ENCODE data around the gene MPST. TPM values are rescaled to one million over a fixed set of nuclear protein-coding genes. Genes with fewer than 3 reads are reported as not detected.
A peak's percentile ranks its signal among the peaks of the same experiment; 100 is the strongest.

MPST gene
- total RNA-seq, 1 donor from 2014 or later = 113 TPM

DNA sequence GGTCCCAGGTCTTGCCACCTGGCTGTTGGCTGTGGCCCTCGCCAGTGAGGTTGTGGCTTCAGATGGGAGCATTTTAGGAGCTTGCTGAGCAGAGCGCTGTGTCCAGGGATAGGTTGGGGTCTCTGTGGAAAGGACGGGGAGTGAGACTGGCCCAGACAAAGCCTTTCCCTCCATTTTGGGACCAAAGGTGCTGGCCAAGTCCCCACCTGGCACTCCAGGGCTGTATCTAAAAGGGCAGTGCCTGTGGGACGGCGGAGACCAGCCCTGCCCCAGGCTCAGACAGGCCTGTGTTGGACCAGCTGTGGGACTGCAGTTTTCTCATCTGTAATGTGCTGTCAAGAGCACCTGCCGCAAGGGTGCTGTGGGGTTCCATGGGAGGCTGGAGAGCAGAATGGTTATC lies 27.0 kb downstream of the MPST start:
- TF ChIP-seq, protein P1, sequence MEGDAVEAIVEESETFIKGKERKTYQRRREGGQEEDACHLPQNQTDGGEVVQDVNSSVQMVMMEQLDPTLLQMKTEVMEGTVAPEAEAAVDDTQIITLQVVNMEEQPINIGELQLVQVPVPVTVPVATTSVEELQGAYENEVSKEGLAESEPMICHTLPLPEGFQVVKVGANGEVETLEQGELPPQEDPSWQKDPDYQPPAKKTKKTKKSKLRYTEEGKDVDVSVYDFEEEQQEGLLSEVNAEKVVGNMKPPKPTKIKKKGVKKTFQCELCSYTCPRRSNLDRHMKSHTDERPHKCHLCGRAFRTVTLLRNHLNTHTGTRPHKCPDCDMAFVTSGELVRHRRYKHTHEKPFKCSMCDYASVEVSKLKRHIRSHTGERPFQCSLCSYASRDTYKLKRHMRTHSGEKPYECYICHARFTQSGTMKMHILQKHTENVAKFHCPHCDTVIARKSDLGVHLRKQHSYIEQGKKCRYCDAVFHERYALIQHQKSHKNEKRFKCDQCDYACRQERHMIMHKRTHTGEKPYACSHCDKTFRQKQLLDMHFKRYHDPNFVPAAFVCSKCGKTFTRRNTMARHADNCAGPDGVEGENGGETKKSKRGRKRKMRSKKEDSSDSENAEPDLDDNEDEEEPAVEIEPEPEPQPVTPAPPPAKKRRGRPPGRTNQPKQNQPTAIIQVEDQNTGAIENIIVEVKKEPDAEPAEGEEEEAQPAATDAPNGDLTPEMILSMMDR (IDR thresholded peaks at IDR 0.05) = no peak
- no peak overlapping the region for H3K27ac ChIP-seq
- no peak for DNase-seq (ENCODE audit: low spot score in 2 of 2)
- H3K27me3 ChIP-seq = no peaks in the 10 kb centered on the region
- no peaks in the 10 kb centered on the region for H3K4me1 ChIP-seq
- H3K36me3 ChIP-seq = no peaks in the 10 kb centered on the region
- intact Hi-C loops (cut with DNase I) = no loop called here
- H3K9me3 ChIP-seq = no peaks in the 10 kb centered on the region
- H3K4me3 ChIP-seq = no peak overlapping the region

DNA sequence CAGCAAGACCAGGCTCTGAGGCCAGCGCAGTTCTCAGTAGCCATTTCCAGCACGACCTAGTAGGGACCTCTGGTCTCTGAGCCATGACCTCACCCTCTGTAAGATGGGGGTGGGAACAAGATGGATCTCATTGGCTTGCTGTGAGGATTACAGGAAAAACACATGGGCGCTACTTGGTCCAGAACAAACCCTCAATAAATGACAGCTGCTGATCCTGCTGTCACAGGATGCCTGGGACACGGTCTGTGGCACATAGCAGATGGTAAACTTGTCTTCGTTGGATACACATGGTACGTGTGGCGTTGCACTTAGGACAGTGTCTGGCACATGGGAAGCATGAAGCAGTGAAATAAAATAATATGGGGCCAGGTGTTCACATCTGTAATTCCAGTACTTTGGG lies 27.5 kb downstream of the MPST start:
- H3K9me3 ChIP-seq = no peaks in the 10 kb centered on the region
- peaks cover 0 to under 1% of the 10 kb centered on the region in 2 donors for H3K4me1 ChIP-seq
- no peak overlapping the region for H3K27ac ChIP-seq
- no peaks in the 10 kb centered on the region for H3K27me3 ChIP-seq
- DNase-seq (ENCODE audit: low spot score in 2 of 2) = no peak
- TF ChIP-seq, protein P1 (IDR thresholded peaks at IDR 0.05) = no peak
- H3K36me3 ChIP-seq = no peaks in the 10 kb centered on the region
- H3K4me3 ChIP-seq = no peak overlapping the region
- intact Hi-C loops (cut with DNase I) = no loop called here

GRCh38 chr22:37048133-37048532 lies 28.6 kb downstream of the MPST start:
- no peak overlapping the region for H3K27ac ChIP-seq
- H3K36me3 ChIP-seq = no peaks in the 10 kb centered on the region
- TF ChIP-seq, protein P1 (IDR thresholded peaks at IDR 0.05) = no peak
- no peak overlapping the region for H3K4me3 ChIP-seq
- no peak for DNase-seq (ENCODE audit: low spot score in 2 of 2)
- no peaks in the 10 kb centered on the region for H3K9me3 ChIP-seq
- H3K4me1 ChIP-seq = peaks cover 6 to 8% of the 10 kb centered on the region in 2 donors
- intact Hi-C loops (cut with DNase I) = no loop called here
- H3K27me3 ChIP-seq = no peaks in the 10 kb centered on the region

DNA sequence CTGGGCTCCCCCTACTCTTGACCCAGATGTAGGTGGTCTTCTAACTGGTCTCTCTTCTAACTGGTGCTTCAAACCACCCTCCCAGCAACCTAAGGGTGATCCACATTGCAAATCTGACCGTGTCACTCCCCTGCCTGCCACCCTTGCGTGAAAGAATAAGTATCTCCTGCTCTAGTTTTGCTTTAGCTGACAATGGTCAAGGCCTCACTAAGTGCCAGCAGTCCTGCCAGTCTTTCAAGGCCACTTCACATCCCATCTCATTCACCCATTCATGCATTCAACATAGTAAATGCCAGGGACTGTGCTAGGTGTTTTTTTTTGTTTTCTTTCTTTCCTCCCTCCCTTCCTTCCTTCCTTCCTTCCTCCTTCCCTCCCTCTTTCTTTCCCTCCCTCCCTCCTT lies 29.7 kb downstream of the MPST start:
- Histone ChIP-seq H3K27ac (no peak overlapping the region), H3K27me3 (no peaks in the 10 kb centered on the region), H3K4me1 (peaks cover 6 to 8% of the 10 kb centered on the region in 2 donors), H3K9me3 (no peaks in the 10 kb centered on the region), H3K4me3 (no peak overlapping the region), H3K36me3 (no peaks in the 10 kb centered on the region)
- TF ChIP-seq, protein P1 (IDR thresholded peaks at IDR 0.05) = no peak
- intact Hi-C loops (cut with DNase I) = no loop called here
- DNase-seq (ENCODE audit: low spot score in 2 of 2) = no peak

GRCh38 chr22:37050913-37051312 lies 31.4 kb downstream of the MPST start:
- TF ChIP-seq, protein P1 (IDR thresholded peaks at IDR 0.05) = no peak
- H3K4me3 ChIP-seq = peak overlapping the region in 1 of 2 donors; percentile 95
- DNase-seq (ENCODE audit: low spot score in 2 of 2) = no peak
- H3K9me3 ChIP-seq = no peaks in the 10 kb centered on the region
- peaks cover under 1 to 7% of the 10 kb centered on the region in 2 donors for H3K36me3 ChIP-seq
- H3K4me1 ChIP-seq = peaks cover 6 to 8% of the 10 kb centered on the region in 2 donors
- intact Hi-C loops (cut with DNase I) = loop anchor here (1.0 to 5.0 kb wide), 3 partner anchors 32 to 274 kb away; partner anchors contain the start of genes IFT27, MPST and TST
- H3K27me3 ChIP-seq = no peaks in the 10 kb centered on the region
- H3K27ac ChIP-seq = no peak overlapping the region

Data from ascending aorta (tissue), 2 donors.